ENCODE data around the gene RXFP3.
"Not testable (repeated sequence)": the region's sequence is repeated elsewhere in the genome, so short reads cannot be mapped to it uniquely, and the experiment has no call there.

Gene RXFP3

GRCh38 chr5:33936381-33937016 lies at the start of gene RXFP3:
TSS of gene RXFP3 (plus strand) at chr5:33936386. CDS start at chr5:33936741, 355 bp downstream.
- DNase-seq (ENCODE audit: low read depth, low spot score), result no peak

GRCh38 chr5:33887268-33887667 lies 48.9 kb upstream of the RXFP3 start:
- no peak for DNase-seq (ENCODE audit: low read depth, low spot score)

GRCh38 chr5:33888587-33888986 lies 47.6 kb upstream of the RXFP3 start:
- DNase-seq (ENCODE audit: low read depth, low spot score), result no peak

GRCh38 chr5:33890131-33891032 lies 45.8 kb upstream of the RXFP3 start:
- DNase-seq (ENCODE audit: low read depth, low spot score), result no peak

- no peak for DNase-seq (ENCODE audit: low read depth, low spot score)
Observed at GRCh38 chr5:33891446-33891787, 44.8 kb upstream of the RXFP3 start.

GRCh38 chr5:33891788-33892619 lies 44.2 kb upstream of the RXFP3 start, which contains the start of gene ADAMTS12:
TSS of gene ADAMTS12 (minus strand) at chr5:33891990. CDS start at chr5:33891856, 134 bp downstream.
- no peak for DNase-seq (ENCODE audit: low read depth, low spot score)

- DNase-seq (ENCODE audit: low read depth, low spot score), result no peak
Observed at GRCh38 chr5:33892620-33893137, 43.5 kb upstream of the RXFP3 start.

- DNase-seq (ENCODE audit: low read depth, low spot score), result no peak
Observed at GRCh38 chr5:33894566-33894965, 41.6 kb upstream of the RXFP3 start.

GRCh38 chr5:33901156-33901555 lies 35.0 kb upstream of the RXFP3 start:
- DNase-seq (ENCODE audit: low read depth, low spot score), result no peak

GRCh38 chr5:33903118-33903517 lies 33.1 kb upstream of the RXFP3 start:
- no peak for DNase-seq (ENCODE audit: low read depth, low spot score)

GRCh38 chr5:33905381-33905780 lies 30.8 kb upstream of the RXFP3 start:
- DNase-seq (ENCODE audit: low read depth, low spot score), result no peak

GRCh38 chr5:33906248-33906647 lies 29.9 kb upstream of the RXFP3 start:
- not testable (repeated sequence) for DNase-seq (ENCODE audit: low read depth, low spot score)

- not testable (repeated sequence) for DNase-seq (ENCODE audit: low read depth, low spot score)
Observed at GRCh38 chr5:33914844-33915243, 21.3 kb upstream of the RXFP3 start.

- DNase-seq (ENCODE audit: low read depth, low spot score), result no peak
Observed at GRCh38 chr5:33921002-33921401, 15.2 kb upstream of the RXFP3 start.

- no peak for DNase-seq (ENCODE audit: low read depth, low spot score)
Observed at GRCh38 chr5:33925278-33925677, 10.9 kb upstream of the RXFP3 start.

GRCh38 chr5:33927685-33928084 lies 8.5 kb upstream of the RXFP3 start:
- DNase-seq (ENCODE audit: low read depth, low spot score), result no peak

- no peak for DNase-seq (ENCODE audit: low read depth, low spot score)
Observed at GRCh38 chr5:33928283-33928682, 7.9 kb upstream of the RXFP3 start.

GRCh38 chr5:33929925-33930690 lies 6.1 kb upstream of the RXFP3 start:
- no peak for DNase-seq (ENCODE audit: low read depth, low spot score)

GRCh38 chr5:33931136-33931535 lies 5.0 kb upstream of the RXFP3 start:
- DNase-seq (ENCODE audit: low read depth, low spot score), result no peak

- no peak for DNase-seq (ENCODE audit: low read depth, low spot score)
Observed at GRCh38 chr5:33933723-33934169, 2.4 kb upstream of the RXFP3 start.

- no peak for DNase-seq (ENCODE audit: low read depth, low spot score)
Observed at GRCh38 chr5:33934176-33934575, 2.0 kb upstream of the RXFP3 start.

Measured in activated naive CD8-positive, alpha-beta T cell treated with anti-CD3 and anti-CD28 coated beads, Interleukin-2, amount 50 U/mL, for 16 hours (primary cell).